HCT116 (cell line): Measurements from ENCODE around the gene CAVIN2. TPM values are rescaled to one million over a fixed set of nuclear protein-coding genes. Genes with fewer than 3 reads are reported as not detected.

ENCODE experiments used
- ATAC-seq: fragments of 200-7000 bp; cut with Tn5 transposase; 2 replicates; pipeline ENCODE4 v1.9.1; 2020; ENCODE audit warnings: mild to moderate bottlenecking, moderate library complexity
- BruUV-seq: library from RNA; stranded (reverse); fragments of 400-500 nt; replicated peaks from 2 replicates; lab custom pipeline; 2021; lab: Mats Ljungman, UMichigan
- CTCF ChIA-PET: fragments of 300-600 bp; sonication (Branson Sonifier 250); formaldehyde crosslinking; loops from one replicate; lab custom pipeline; 2021; ENCODE audit warnings: antibody characterized with exemption; lab: Charles Lee
- POLR2A ChIA-PET: fragments of 300-600, 350-600 bp; sonication (Branson Sonifier 250); formaldehyde crosslinking; loops from one replicate; lab custom pipeline; 2021; ENCODE audit warnings: antibody characterized with exemption; lab: Charles Lee
- RAD21 ChIA-PET, 2 experiments: fragments of 300-600 bp; sonication (Branson Sonifier 250); formaldehyde crosslinking; loops; one replicate each; lab custom pipeline; 2023; ENCODE audit warnings: low total read pairs in 2 of 2; ENCODE audit not compliant: uncharacterized antibody in 2 of 2, unreplicated experiment in 2 of 2, low non-redundant PET in 1 of 2; lab: Charles Lee
- DNase-seq: peaks from one replicate; pipeline ENCODE4 v3.0.0-alpha.2; 2010; ENCODE audit warnings: low read depth, low spot score
- H2AFZ ChIP-seq: fragments of 200-600 bp; shearing (Covaris generic), sonication (generic); 2 replicates; pipeline ENCODE4 v1.6.1; 2017; ENCODE audit warnings: low read depth, mixed run types, mixed read lengths, antibody characterized with exemption, low read length; ENCODE audit not compliant: poor library complexity, severe bottlenecking
- H3K27ac ChIP-seq: 2 replicates; pipeline ENCODE4 v1.5.1; 2012; ENCODE audit warnings: low read depth, low read length
- H3K27me3 ChIP-seq: fragments of 200-600 bp; sonication (generic); 2 replicates; pipeline ENCODE4 v1.6.1; 2016; ENCODE audit warnings: mixed run types, low read length, mixed read lengths; ENCODE audit not compliant: insufficient read depth
- H3K36me3 ChIP-seq, 2 experiments: fragments of 200-500 bp in 1 of 2; fragments of 200-600 bp in 1 of 2; sonication (Bioruptor generic) in 1 of 2; sonication (generic) in 1 of 2; 2 replicates each; pipeline versions ENCODE4 v1.5.1 to v1.6.1; 2014 to 2016; ENCODE audit warnings: low read length in 2 of 2, inconsistent platforms in 1 of 2, mixed read lengths in 1 of 2, mixed run types in 1 of 2; ENCODE audit not compliant: insufficient read depth in 2 of 2, control insufficient read depth in 1 of 2
- H3K4me1 ChIP-seq, 2 experiments: fragments of 200-600 bp in 1 of 2; sonication (generic) in 1 of 2; 2 replicates each; pipeline versions ENCODE4 v1.5.1 to v1.6.1; 2012 to 2017; ENCODE audit warnings: low read length in 2 of 2, inconsistent platforms in 1 of 2, mild to moderate bottlenecking in 1 of 2, mixed read lengths in 1 of 2, mixed run types in 1 of 2, moderate library complexity in 1 of 2; ENCODE audit not compliant: insufficient read depth in 2 of 2, control insufficient read depth in 1 of 2
- H3K4me2 ChIP-seq: fragments of 200-600 bp; sonication (generic); 2 replicates; pipeline ENCODE4 v1.6.1; 2017; ENCODE audit warnings: mixed run types, low read length, mixed read lengths
- H3K4me3 ChIP-seq, 2 experiments: fragments of 200-600 bp in 1 of 2; sonication (generic) in 1 of 2; replicated peaks in 1 of 2; 2 replicates each; pipeline ENCODE4 v1.5.1; 2011 to 2016; ENCODE audit warnings: low read length in 2 of 2, control low read depth in 1 of 2, low read depth in 1 of 2, mild to moderate bottlenecking in 1 of 2, mixed read lengths in 1 of 2, mixed run types in 1 of 2
- H3K79me2 ChIP-seq: fragments of 200-600 bp; sonication (generic); 2 replicates; pipeline ENCODE4 v1.6.1; 2017; ENCODE audit warnings: mild to moderate bottlenecking, mixed run types, low read length, moderate library complexity, mixed read lengths; ENCODE audit not compliant: insufficient read depth
- H3K9ac ChIP-seq: fragments of 200-600 bp; sonication (generic); 2 replicates; pipeline ENCODE4 v1.6.1; 2016; ENCODE audit warnings: low read length, mixed read lengths
- H3K9me2 ChIP-seq: fragments of 200-600 bp; sonication (generic), shearing (Covaris generic); 2 replicates; pipeline ENCODE4 v1.6.1; 2017; ENCODE audit warnings: mixed run types, mild to moderate bottlenecking, moderate library complexity; ENCODE audit not compliant: insufficient read depth
- H3K9me3 ChIP-seq, 2 experiments: fragments of 200-500 bp in 1 of 2; fragments of 200-600 bp in 1 of 2; sonication (Bioruptor generic) in 1 of 2; sonication (generic) in 1 of 2; 2 replicates each; pipeline ENCODE4 v1.6.1; 2014 to 2017; ENCODE audit warnings: low read length in 2 of 2, mixed read lengths in 2 of 2, inconsistent platforms in 1 of 2, low read depth in 1 of 2, mild to moderate bottlenecking in 1 of 2, mixed run types in 1 of 2, moderate library complexity in 1 of 2; ENCODE audit not compliant: control insufficient read depth in 1 of 2, insufficient read depth in 1 of 2
- H4K20me1 ChIP-seq: fragments of 200-600 bp; sonication (generic), shearing (Covaris generic); 2 replicates; pipeline ENCODE4 v1.6.1; 2017; ENCODE audit warnings: mixed run types, mild to moderate bottlenecking, moderate library complexity; ENCODE audit not compliant: insufficient read depth
- JUND ChIP-seq: IDR thresholded peaks from 2 replicates; pipeline ENCODE4 v1.6.1; 2012
- MAX ChIP-seq: IDR thresholded peaks from 2 replicates; pipeline ENCODE4 v1.6.1; 2012
- POLR2A ChIP-seq: IDR thresholded peaks from 2 replicates; pipeline ENCODE4 v1.7.0; 2011; ENCODE audit warnings: borderline replicate concordance; ENCODE audit not compliant: insufficient read depth, insufficient read length; ENCODE audit errors: extremely low read depth
- POLR2AphosphoS5 ChIP-seq: IDR thresholded peaks from 2 replicates; pipeline ENCODE4 v1.6.1; 2011; ENCODE audit warnings: mild to moderate bottlenecking, low read depth, low read length, moderate library complexity
- REST ChIP-seq: IDR thresholded peaks from 2 replicates; pipeline ENCODE4 v1.6.1; 2012; ENCODE audit warnings: low read depth
- SIN3A ChIP-seq: IDR thresholded peaks from 2 replicates; pipeline ENCODE4 v1.6.1; 2012; ENCODE audit warnings: low read depth
- ZBTB33 ChIP-seq: IDR thresholded peaks from 2 replicates; pipeline ENCODE4 v1.6.1; 2011; ENCODE audit warnings: mild to moderate bottlenecking, low read length, moderate library complexity; ENCODE audit not compliant: insufficient replicate concordance; ENCODE audit errors: extremely low read depth
- ZNF274 ChIP-seq: fragments of 200-500 bp; sonication (Bioruptor generic); IDR thresholded peaks from 2 replicates; pipeline ENCODE4 v1.6.1; 2014; ENCODE audit warnings: mild to moderate bottlenecking, low read depth, low read length, inconsistent platforms
- intact Hi-C: fragments of 100-400 bp; cut with micrococcal nuclease; formaldehyde crosslinking; loops from 2 replicates; pipeline ENCODE4 v1.10.0; 2022
- total RNA-seq: library from RNA; stranded (reverse); gene quantifications from one replicate; pipeline ENCODE4 v1.2.1, GENCODE V29; 2021; ENCODE audit not compliant: unreplicated experiment

The CAVIN2 gene
- total RNA-seq, 1 experiment from 2014 or later, result 0.27 TPM

- DNase-seq (no peak), ATAC-seq (no peak)
- BruUV-seq, result no TSS peak
- intact Hi-C loops, result no loop called here
- RAD21 ChIA-PET, result no interaction called here
- Histone ChIP-seq H3K4me2 (no peak overlapping the region), H3K27me3 (no peaks in the 10 kb centered on the region), H4K20me1 (no peaks in the 10 kb centered on the region), H3K4me3 (no peak overlapping the region), H3K9ac (no peak overlapping the region), H2AFZ (no peak overlapping the region), H3K36me3 (no peaks in the 10 kb centered on the region), H3K79me2 (no peaks in the 10 kb centered on the region), H3K27ac (no peak overlapping the region), H3K4me1 (no peaks in the 10 kb centered on the region), H3K9me2 (no peaks in the 10 kb centered on the region), H3K9me3 (no peaks in the 10 kb centered on the region)
- TF ChIP-seq POLR2A, result no peak
- TF ChIP-seq SIN3A, result no peak
- TF ChIP-seq REST, result no peak
- TF ChIP-seq MAX, result no peak
- TF ChIP-seq POLR2AphosphoS5, result no peak
- no peak for TF ChIP-seq ZNF274
- no peak for TF ChIP-seq ZBTB33
- no peak for TF ChIP-seq JUND
- POLR2A ChIA-PET, result no interaction called here
- CTCF ChIA-PET, result no interaction called here
These were observed 54.8 kb downstream of the CAVIN2 start for GRCh38 chr2:191791953-191792560.
